Natural killer cell (primary cell): Measurements from ENCODE around the gene CRYBB2. TPM values are rescaled to one million over a fixed set of nuclear protein-coding genes. Genes with fewer than 3 reads are reported as not detected.
"Not testable (repeated sequence)": the region's sequence is repeated elsewhere in the genome, so short reads cannot be mapped to it uniquely, and the experiment has no call there.

Experiments used
- ATAC-seq, 3 donors: fragments of 150-1000 bp in 2 of 3; fragments of 200-7000 bp in 1 of 3; cut with Tn5 transposase; 1 replicate in 1 of 3; 2 replicates in 2 of 3; pipeline ENCODE4 v1.10.0; 2021; ENCODE audit warnings: mild to moderate bottlenecking in 2 of 3, moderate library complexity in 2 of 3
- DNase-seq, 2 donors: peaks; one replicate each; pipeline versions ENCODE4 v3.0.0 to v3.0.0-alpha.2; 2013 to 2021; ENCODE audit warnings: mixed read lengths in 1 of 2
- H3K27ac ChIP-seq: one replicate; pipeline ENCODE4 v1.5.1; 2013; ENCODE audit warnings: mild to moderate bottlenecking, low read length
- H3K27me3 ChIP-seq: one replicate; pipeline ENCODE4 v1.6.1; 2013; ENCODE audit warnings: low read length; ENCODE audit not compliant: control insufficient read depth, insufficient read depth
- H3K36me3 ChIP-seq: one replicate; pipeline ENCODE4 v1.6.1; 2013; ENCODE audit warnings: low read length; ENCODE audit not compliant: control insufficient read depth, insufficient read depth
- H3K4me1 ChIP-seq: one replicate; pipeline ENCODE4 v1.6.1; 2013; ENCODE audit warnings: low read length; ENCODE audit not compliant: control insufficient read depth, insufficient read depth
- H3K4me3 ChIP-seq: one replicate; pipeline ENCODE4 v1.5.1; 2013; ENCODE audit warnings: low read length
- H3K9me3 ChIP-seq: one replicate; pipeline ENCODE4 v1.6.1; 2013; ENCODE audit warnings: low read length; ENCODE audit not compliant: control insufficient read depth, insufficient read depth
- H3K27ac Mint-ChIP-seq, 2 donors: one replicate each; pipeline ENCODE4 v1.8.0; 2022; ENCODE audit warnings: mild to moderate bottlenecking in 2 of 2, mixed read lengths in 2 of 2, moderate library complexity in 1 of 2
- H3K27me3 Mint-ChIP-seq, 2 donors: one replicate each; pipeline ENCODE4 v1.8.0; 2022; ENCODE audit warnings: low read depth in 2 of 2, mixed read lengths in 2 of 2
- H3K36me3 Mint-ChIP-seq: one replicate; pipeline ENCODE4 v1.8.0; 2022; ENCODE audit warnings: mixed read lengths
- H3K4me1 Mint-ChIP-seq, 2 donors: one replicate each; pipeline ENCODE4 v1.8.0; 2022; ENCODE audit warnings: mixed read lengths in 2 of 2
- H3K4me3 Mint-ChIP-seq: one replicate; pipeline ENCODE4 v1.8.0; 2022; ENCODE audit warnings: mild to moderate bottlenecking, moderate library complexity, mixed read lengths
- H3K9me3 Mint-ChIP-seq, 2 donors: one replicate each; pipeline ENCODE4 v1.8.0; 2022; ENCODE audit warnings: mixed read lengths in 2 of 2
- WGBS: methylation state at CpG from one replicate; pipeline ENCODE4 v1.1.7; 2013; ENCODE audit warnings: missing lambda C conversion rate; ENCODE audit not compliant: insufficient coverage; 5-methylcytosine and 5-hydroxymethylcytosine counted together
- intact Hi-C: fragments of 100-400 bp; cut with micrococcal nuclease; formaldehyde crosslinking; loops from one replicate; pipeline ENCODE4 v1.14.2; 2022
- total RNA-seq, 4 donors: library from RNA; stranded (reverse); fragments of 120-200 nt in 1 of 4; gene quantifications; one replicate each; pipeline versions ENCODE4 v1.2.3 to v1.2.4, GENCODE V29; 2013 to 2022

Gene CRYBB2
- total RNA-seq, 3 donors from 2014 or later (not counting 1 experiment from before 2014, with no cell fraction given) = not detected

DNA sequence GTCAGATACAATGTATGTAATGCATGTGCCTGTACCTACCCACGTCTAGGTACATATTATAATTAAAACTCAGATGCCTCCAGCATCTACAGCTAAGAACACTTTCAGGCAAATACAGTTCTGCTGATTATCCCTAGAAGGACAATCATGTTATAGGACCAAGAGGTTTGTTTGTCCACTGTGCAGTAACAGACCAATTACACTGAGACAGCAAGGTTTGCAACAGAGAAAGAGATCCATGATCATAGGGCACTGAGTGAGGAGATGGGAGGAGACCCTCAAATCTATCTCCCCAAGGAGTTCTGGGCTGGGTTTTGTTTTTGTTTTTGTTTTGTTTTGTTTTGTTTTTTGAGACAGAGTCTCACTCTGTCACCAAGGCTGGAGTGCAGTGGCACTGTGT, 49.5 kb downstream of the CRYBB2 start:
- not testable (repeated sequence) for H3K27ac Mint-ChIP-seq, H3K4me3 Mint-ChIP-seq, H3K4me1 Mint-ChIP-seq

DNA sequence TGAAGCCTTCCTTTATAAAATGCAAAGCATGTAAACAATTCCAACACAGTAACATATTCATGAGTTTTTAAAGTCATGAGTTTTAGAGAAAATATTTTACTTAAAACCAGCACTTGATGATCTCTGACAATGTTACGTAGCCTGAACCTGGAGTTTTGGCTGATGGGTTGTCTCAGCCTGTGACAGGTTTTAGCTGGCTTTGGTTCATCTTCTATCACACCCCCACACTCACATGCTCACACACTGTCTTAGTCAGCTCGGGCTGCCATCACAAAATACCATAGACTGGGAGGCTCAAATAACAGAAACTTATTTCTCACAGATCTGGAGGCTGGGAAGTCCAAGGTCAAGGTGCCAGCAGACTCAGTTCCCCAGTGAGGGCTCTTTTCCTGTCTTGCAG, 50.6 kb downstream of the CRYBB2 start:
- H3K4me1 ChIP-seq, H3K36me3 ChIP-seq, intact Hi-C loops, H3K9me3 Mint-ChIP-seq, H3K27ac Mint-ChIP-seq, H3K4me3 Mint-ChIP-seq, H3K4me1 Mint-ChIP-seq, H3K36me3 Mint-ChIP-seq, H3K9me3 ChIP-seq, H3K27ac ChIP-seq, ATAC-seq, H3K4me3 ChIP-seq, DNase-seq, H3K27me3 ChIP-seq: not testable (repeated sequence)
- H3K27me3 Mint-ChIP-seq = peaks cover 16 to 17% of the 10 kb centered on the region in 2 donors
- 100% methylated on average over 1 of the region's 2 CpGs for WGBS

More for the DNA sequence above, 49.5 kb downstream of the CRYBB2 start:
- not testable (repeated sequence) for H3K27ac ChIP-seq, H3K9me3 Mint-ChIP-seq, H3K4me3 ChIP-seq, DNase-seq, H3K27me3 ChIP-seq, H3K36me3 Mint-ChIP-seq, H3K9me3 ChIP-seq, ATAC-seq, H3K36me3 ChIP-seq, H3K4me1 ChIP-seq
- H3K27me3 Mint-ChIP-seq = peaks cover 11 to 22% of the 10 kb centered on the region in 2 donors
- 67% methylated on average over 1 of the region's 1 CpG for WGBS
- intact Hi-C loops = loop anchor here (5.0 kb wide), 1 partner anchor 258 kb away; no protein-coding TSS in a partner anchor

DNA sequence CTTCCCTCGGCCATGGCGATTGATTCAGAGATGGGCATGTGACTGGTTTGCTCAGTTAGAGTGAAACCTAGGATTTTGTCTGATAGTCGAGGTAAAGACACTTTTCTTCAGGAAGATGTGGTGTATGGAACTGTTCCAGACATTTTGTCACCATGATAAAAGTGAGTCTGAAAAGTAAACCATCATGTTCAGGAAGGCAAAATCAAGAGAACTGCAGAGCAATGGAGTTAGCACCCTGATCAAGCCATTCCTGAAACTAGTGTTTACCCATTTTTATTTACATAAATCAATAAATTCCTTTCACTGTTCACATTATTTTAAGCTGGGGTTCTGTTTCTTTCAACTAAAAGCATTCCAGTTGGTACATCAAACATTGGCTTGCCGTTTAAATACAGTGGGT, 53.8 kb downstream of the CRYBB2 start:
- H3K4me1 Mint-ChIP-seq, H3K36me3 Mint-ChIP-seq, intact Hi-C loops, H3K4me3 Mint-ChIP-seq, H3K36me3 ChIP-seq, H3K9me3 Mint-ChIP-seq, H3K27me3 ChIP-seq, H3K4me3 ChIP-seq, H3K27ac Mint-ChIP-seq, H3K27ac ChIP-seq, ATAC-seq, DNase-seq, H3K9me3 ChIP-seq, H3K4me1 ChIP-seq: not testable (repeated sequence)
- WGBS = 69% methylated on average over 4 of the region's 4 CpGs
- peaks cover 16 to 24% of the 10 kb centered on the region in 2 donors for H3K27me3 Mint-ChIP-seq

DNA sequence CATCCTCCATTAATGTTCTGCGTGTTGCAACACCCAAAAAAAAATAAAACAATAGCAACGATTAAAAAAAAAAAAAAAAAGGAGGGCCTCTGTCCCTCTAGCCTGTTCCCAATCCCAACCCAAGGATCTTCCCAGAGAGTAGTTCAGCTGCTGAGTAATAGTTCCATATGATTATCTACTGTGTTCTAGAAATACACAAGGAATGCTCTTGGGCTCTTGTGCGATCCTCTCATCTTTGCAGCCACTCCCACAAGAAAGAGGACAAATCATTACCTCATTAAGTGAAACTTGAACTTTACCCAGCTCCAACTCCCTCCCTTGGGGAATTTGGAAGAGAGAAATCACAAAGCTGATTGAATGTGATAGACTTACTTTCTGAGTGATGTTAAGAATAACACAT, 54.5 kb downstream of the CRYBB2 start:
- H3K4me3 ChIP-seq, H3K36me3 ChIP-seq, H3K27me3 ChIP-seq, H3K27ac ChIP-seq, intact Hi-C loops, H3K27ac Mint-ChIP-seq, H3K4me3 Mint-ChIP-seq, DNase-seq, H3K9me3 Mint-ChIP-seq, H3K36me3 Mint-ChIP-seq, ATAC-seq, H3K4me1 Mint-ChIP-seq, H3K9me3 ChIP-seq, H3K4me1 ChIP-seq: not testable (repeated sequence)
- peaks cover 12 to 27% of the 10 kb centered on the region in 2 donors for H3K27me3 Mint-ChIP-seq
- 86% methylated on average over 2 of the region's 3 CpGs for WGBS

DNA sequence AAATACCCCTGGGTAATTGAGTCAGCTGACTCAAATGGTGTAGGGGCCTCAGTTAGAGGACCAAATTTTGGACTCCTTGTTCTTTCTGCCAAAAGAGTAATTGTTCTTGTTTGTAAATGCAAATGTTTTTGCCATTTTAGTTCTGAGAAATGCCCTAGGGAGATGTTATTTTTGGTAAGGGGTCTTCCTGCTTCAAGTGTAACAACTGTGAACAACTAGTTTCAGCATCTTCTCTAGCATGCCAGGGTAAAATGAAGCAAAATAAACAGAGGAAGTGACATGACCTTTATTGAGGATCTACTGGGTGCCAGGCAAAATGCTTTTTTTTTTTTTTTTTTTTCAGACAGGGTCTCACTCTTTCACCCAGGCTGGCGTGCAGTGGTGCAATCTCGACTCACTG, 60.7 kb downstream of the CRYBB2 start:
- H3K4me1 ChIP-seq, H3K4me3 ChIP-seq, H3K27ac ChIP-seq, H3K36me3 ChIP-seq, ATAC-seq, H3K4me1 Mint-ChIP-seq, H3K9me3 Mint-ChIP-seq, H3K4me3 Mint-ChIP-seq, H3K27me3 ChIP-seq, H3K9me3 ChIP-seq, intact Hi-C loops, H3K27ac Mint-ChIP-seq, DNase-seq: not testable (repeated sequence)
- H3K36me3 Mint-ChIP-seq = peaks cover 13% of the 10 kb centered on the region
- peaks cover 48 to 71% of the 10 kb centered on the region in 2 donors for H3K27me3 Mint-ChIP-seq
- WGBS = 71% methylated on average over 2 of the region's 2 CpGs

Other genes with a start within 250 kb of the CRYBB2 start
- gene CRYBB3, start 19.8 kb upstream of the CRYBB2 start, total RNA-seq = under 1 TPM in 1 of 3 donors, not detected in 2; 0.68 TPM